OCI-LY1 (cell line): ENCODE measurements around the gene APEX1.

ENCODE experiments used
- EZH2 ChIP-seq: fragments of 200-600 bp; sonication (generic), shearing (Covaris generic); IDR thresholded peaks from 2 replicates; pipeline ENCODE4 v1.8.0; 2017; ENCODE audit warnings: borderline replicate concordance, mixed run types, mild to moderate bottlenecking, antibody characterized with exemption, low read length, moderate library complexity, mixed read lengths
- TF ChIP-seq, protein P1 (sequence below): fragments of 200-600 bp; sonication (generic), shearing (Covaris generic); IDR thresholded peaks from 2 replicates; pipeline ENCODE4 v1.5.1; 2017; ENCODE audit warnings: mild to moderate bottlenecking, antibody characterized with exemption, low read length, moderate library complexity, mixed read lengths

DNA sequence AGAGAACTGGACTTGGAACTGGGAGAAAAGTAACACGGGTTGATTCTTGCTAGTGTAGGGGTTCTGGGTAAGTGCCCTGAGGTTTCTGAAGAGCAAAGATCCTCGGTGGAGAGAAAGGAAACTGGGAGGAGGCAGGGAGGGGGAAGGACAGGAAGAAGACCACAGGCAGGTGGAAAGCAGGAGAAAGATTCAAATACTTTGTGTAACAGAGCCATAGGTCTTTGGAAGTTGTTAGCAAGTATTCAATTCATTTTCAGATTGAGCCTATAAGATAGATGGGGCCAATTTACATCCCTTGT, 15.5 kb downstream of the APEX1 start:
- TF ChIP-seq, protein P1, sequence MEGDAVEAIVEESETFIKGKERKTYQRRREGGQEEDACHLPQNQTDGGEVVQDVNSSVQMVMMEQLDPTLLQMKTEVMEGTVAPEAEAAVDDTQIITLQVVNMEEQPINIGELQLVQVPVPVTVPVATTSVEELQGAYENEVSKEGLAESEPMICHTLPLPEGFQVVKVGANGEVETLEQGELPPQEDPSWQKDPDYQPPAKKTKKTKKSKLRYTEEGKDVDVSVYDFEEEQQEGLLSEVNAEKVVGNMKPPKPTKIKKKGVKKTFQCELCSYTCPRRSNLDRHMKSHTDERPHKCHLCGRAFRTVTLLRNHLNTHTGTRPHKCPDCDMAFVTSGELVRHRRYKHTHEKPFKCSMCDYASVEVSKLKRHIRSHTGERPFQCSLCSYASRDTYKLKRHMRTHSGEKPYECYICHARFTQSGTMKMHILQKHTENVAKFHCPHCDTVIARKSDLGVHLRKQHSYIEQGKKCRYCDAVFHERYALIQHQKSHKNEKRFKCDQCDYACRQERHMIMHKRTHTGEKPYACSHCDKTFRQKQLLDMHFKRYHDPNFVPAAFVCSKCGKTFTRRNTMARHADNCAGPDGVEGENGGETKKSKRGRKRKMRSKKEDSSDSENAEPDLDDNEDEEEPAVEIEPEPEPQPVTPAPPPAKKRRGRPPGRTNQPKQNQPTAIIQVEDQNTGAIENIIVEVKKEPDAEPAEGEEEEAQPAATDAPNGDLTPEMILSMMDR = no peak
- no peak for TF ChIP-seq EZH2
